IPS DF 19.7 (cell line): ENCODE data around the gene FRAT2.

ENCODE experiments used
- DNase-seq: peaks from one replicate; pipeline ENCODE4 v3.0.0-alpha.2; 2013; ENCODE audit warnings: low read depth, low spot score

Gene FRAT2

GRCh38 chr10:97334370-97335175 is at the start of gene FRAT2:
FRAT2 (minus strand) TSS chr10:97334729; CDS start chr10:97334572, 157 bp downstream.
- DNase-seq = no peak

GRCh38 chr10:97384156-97384555 is 49.6 kb upstream of the FRAT2 start:
- no peak for DNase-seq

GRCh38 chr10:97383159-97383558 is 48.6 kb upstream of the FRAT2 start:
- DNase-seq = no peak

- DNase-seq = no peak
Observed at GRCh38 chr10:97381626-97382025, 47.1 kb upstream of the FRAT2 start.

GRCh38 chr10:97380516-97380915 is 46.0 kb upstream of the FRAT2 start:
- DNase-seq = no peak

- no peak for DNase-seq
Observed at GRCh38 chr10:97378933-97379921, 44.7 kb upstream of the FRAT2 start.

GRCh38 chr10:97376413-97376812 is 41.9 kb upstream of the FRAT2 start:
- no peak for DNase-seq

GRCh38 chr10:97373456-97373855 is 38.9 kb upstream of the FRAT2 start:
- no peak for DNase-seq

GRCh38 chr10:97372233-97372875 is 37.8 kb upstream of the FRAT2 start:
- DNase-seq = no peak

- no peak for DNase-seq
Observed at GRCh38 chr10:97371696-97372095, 37.2 kb upstream of the FRAT2 start.

- DNase-seq = no peak
Observed at GRCh38 chr10:97367126-97367649, 32.7 kb upstream of the FRAT2 start.

GRCh38 chr10:97366572-97366971 is 32.0 kb upstream of the FRAT2 start:
- no peak for DNase-seq

- DNase-seq = no peak
Observed at GRCh38 chr10:97365761-97366351, 31.3 kb upstream of the FRAT2 start.

GRCh38 chr10:97363071-97363470 is 28.5 kb upstream of the FRAT2 start:
- DNase-seq = no peak

GRCh38 chr10:97362310-97363033 is 27.9 kb upstream of the FRAT2 start:
- no peak for DNase-seq

- no peak for DNase-seq
Observed at GRCh38 chr10:97361537-97361901, 27.0 kb upstream of the FRAT2 start.

GRCh38 chr10:97360705-97361536 is 26.4 kb upstream of the FRAT2 start:
- no peak for DNase-seq

- DNase-seq = no peak
Observed at GRCh38 chr10:97358781-97359180, 24.3 kb upstream of the FRAT2 start.

GRCh38 chr10:97358349-97358748 is 23.8 kb upstream of the FRAT2 start:
- no peak for DNase-seq

GRCh38 chr10:97356918-97357317 is 22.4 kb upstream of the FRAT2 start:
- no peak for DNase-seq
